K562 (cell line): Measurements from ENCODE around the gene PYGB. TPM values are rescaled to one million over a fixed set of nuclear protein-coding genes. Genes with fewer than 3 reads are reported as not detected.

Source experiments
- CBFA2T2 ChIP-seq: fragments of 450-650 bp; conservative IDR thresholded peaks from 2 replicates; pipeline ENCODE4 v1.6.1; 2017; ENCODE audit warnings: mild to moderate bottlenecking
- CBX1 ChIP-seq: sonication (generic); IDR thresholded peaks from 2 replicates; pipeline ENCODE4 v1.6.1; 2016; ENCODE audit warnings: antibody characterized with exemption, low read depth, mild to moderate bottlenecking
- CXXC5 ChIP-seq: fragments of 250-450 bp; sonication (Bioruptor Pico); IDR thresholded peaks from 2 replicates; pipeline ENCODE4 v1.8.0; 2022; ENCODE audit warnings: inconsistent platforms, mild to moderate bottlenecking, moderate library complexity
- FOXA3 ChIP-seq, 2 experiments: fragments of 450-650 bp in 1 of 2; sonication (generic) in 1 of 2; formaldehyde crosslinking; IDR thresholded peaks in 1 of 2; conservative IDR thresholded peaks in 1 of 2; 2 replicates each; pipeline versions ENCODE4 v1.4.0 to v1.8.0; 2020 to 2022; ENCODE audit warnings: mild to moderate bottlenecking in 2 of 2, missing genetic modification reagents in 1 of 2
- GABPA ChIP-seq: fragments of 200-800 bp; sonication (Bioruptor generic); conservative IDR thresholded peaks from 2 replicates; pipeline ENCODE4 v1.6.1; 2016; ENCODE audit warnings: low read depth, missing genetic modification characterization, missing compliant biosample characterization
- KLF16 ChIP-seq: IDR thresholded peaks from 2 replicates; pipeline ENCODE4 v1.6.1; 2016; ENCODE audit warnings: antibody characterized with exemption
- NRF1 ChIP-seq, 2 experiments: fragments of 450-650 bp; IDR thresholded peaks in 1 of 2; conservative IDR thresholded peaks in 1 of 2; 2 replicates each; pipeline ENCODE4 v1.6.1; 2014; ENCODE audit warnings: mild to moderate bottlenecking in 2 of 2
- PRMT5 ChIP-seq: sonication (generic); formaldehyde crosslinking; IDR thresholded peaks from 2 replicates; pipeline ENCODE4 v1.5.0; 2020; ENCODE audit warnings: missing genetic modification reagents
- RBBP5 ChIP-seq: fragments of 200-600 bp; sonication (generic); IDR thresholded peaks from 2 replicates; pipeline ENCODE4 v1.6.1; 2012; ENCODE audit warnings: borderline replicate concordance, mild to moderate bottlenecking, low read length, control low read depth, inconsistent platforms; ENCODE audit not compliant: insufficient read depth, poor library complexity, severe bottlenecking
- TEAD2 ChIP-seq: fragments of 450-650 bp; IDR thresholded peaks from 2 replicates; pipeline ENCODE4 v1.6.1; 2016; ENCODE audit warnings: missing genetic modification characterization, control low read depth, missing compliant biosample characterization
- TFAP4 ChIP-seq: sonication (generic); formaldehyde crosslinking; IDR thresholded peaks from 2 replicates; pipeline ENCODE4 v1.8.0; 2022; ENCODE audit warnings: missing genetic modification reagents, mild to moderate bottlenecking, moderate library complexity, borderline replicate concordance
- ZKSCAN1 ChIP-seq: fragments of 150-350 bp; IDR thresholded peaks from 2 replicates; pipeline ENCODE4 v1.6.1; 2016; ENCODE audit warnings: low read depth, low read length
- ZNF12 ChIP-seq: sonication (generic); formaldehyde crosslinking; IDR thresholded peaks from 2 replicates; pipeline ENCODE4 v1.4.0; 2020; ENCODE audit warnings: mild to moderate bottlenecking, missing genetic modification reagents
- ZNF511 ChIP-seq: sonication (generic); formaldehyde crosslinking; IDR thresholded peaks from 2 replicates; pipeline ENCODE4 v1.8.0; 2022; ENCODE audit warnings: mild to moderate bottlenecking, missing genetic modification reagents
- polyA plus RNA-seq, 8 experiments: library from polyadenylated mRNA; depleted of rRNA in 4 of 8; stranded (reverse) in 5 of 8; unstranded in 3 of 8; fragments of >200 nt; fragmentation: Nextera tagmentation in 2 of 8; fragmentation: Illumina TruSeq in 1 of 8; extraction: Ambion mirVana in 2 of 8; extraction: Trizol in 1 of 8; gene quantifications; 2 replicates each; pipeline versions ENCODE4 v1.2.1 to v1.2.3, GENCODE V29; 2011 to 2014; ENCODE audit warnings: inconsistent platforms in 1 of 8, missing spikeins in 1 of 8
- total RNA-seq, 7 experiments: library from RNA; depleted of rRNA in 6 of 7; stranded (reverse); fragments of >200 nt in 6 of 7; fragmentation: Illumina TruSeq in 2 of 7; extraction: Trizol in 2 of 7; gene quantifications; 2 replicates each; pipeline versions ENCODE4 v1.2.1 to v1.2.3, GENCODE V29; 2011 to 2021; ENCODE audit warnings: low replicate concordance in 1 of 7
- TF ChIP-seq, protein P1 (sequence below): sonication (generic); formaldehyde crosslinking; IDR thresholded peaks from 2 replicates; pipeline ENCODE4 v1.8.1; 2023; ENCODE audit warnings: mild to moderate bottlenecking, missing genetic modification reagents
- TF ChIP-seq, protein P2 (sequence below), 2 experiments: fragments of 450-650 bp; IDR thresholded peaks; 2 replicates each; pipeline ENCODE4 v1.6.1; 2018; ENCODE audit warnings: mild to moderate bottlenecking in 2 of 2, low read depth in 1 of 2; ENCODE audit not compliant: partially characterized antibody in 2 of 2
- TF ChIP-seq, protein P3 (sequence below): fragments of 450-650 bp; IDR thresholded peaks from 2 replicates; pipeline ENCODE4 v1.6.1; 2016; ENCODE audit warnings: missing biosample characterization, missing genetic modification characterization

The PYGB gene
- total and polyA plus RNA-seq, 9 of the 15 experiments (the other 6 are each of a cell fraction or from before 2014, with no cell fraction given), result 0.34 to 18.0 (median 9.8) TPM

DNA sequence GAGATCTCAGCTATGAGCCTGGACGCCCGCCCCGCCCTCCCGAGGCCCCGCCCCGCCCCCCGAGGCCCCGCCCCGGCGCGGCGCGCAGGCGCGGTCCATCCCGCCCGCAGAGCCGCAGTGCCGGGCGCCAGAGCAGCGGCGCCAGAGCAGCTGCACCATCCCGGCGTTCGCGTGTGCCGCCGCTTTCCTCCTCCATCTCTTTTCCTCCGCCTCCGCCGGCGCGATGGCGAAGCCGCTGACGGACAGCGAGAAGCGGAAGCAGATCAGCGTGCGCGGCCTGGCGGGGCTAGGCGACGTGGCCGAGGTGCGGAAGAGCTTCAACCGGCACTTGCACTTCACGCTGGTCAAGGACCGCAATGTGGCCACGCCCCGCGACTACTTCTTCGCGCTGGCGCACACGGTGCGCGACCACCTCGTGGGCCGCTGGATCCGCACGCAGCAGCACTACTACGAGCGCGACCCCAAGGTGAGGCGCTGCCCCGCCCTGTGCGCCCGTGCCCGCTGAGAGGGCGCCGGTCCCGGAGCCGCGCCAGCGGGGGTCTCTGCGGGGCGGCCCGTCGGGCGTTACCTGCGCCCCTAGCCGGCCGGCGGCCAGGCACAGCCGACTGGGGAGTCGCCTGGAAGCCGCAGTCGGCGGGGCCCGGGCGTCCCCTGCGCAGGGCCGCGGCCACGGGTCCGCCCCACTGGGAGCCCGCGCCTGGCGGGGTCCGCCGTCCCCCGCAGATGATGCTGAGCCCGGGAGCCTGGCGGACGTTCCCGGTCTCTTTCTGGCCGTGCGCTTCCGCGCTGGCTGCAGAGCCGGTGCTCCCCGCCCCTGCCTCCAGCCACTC is at the start of gene PYGB (continued):
- TF ChIP-seq, protein P1, sequence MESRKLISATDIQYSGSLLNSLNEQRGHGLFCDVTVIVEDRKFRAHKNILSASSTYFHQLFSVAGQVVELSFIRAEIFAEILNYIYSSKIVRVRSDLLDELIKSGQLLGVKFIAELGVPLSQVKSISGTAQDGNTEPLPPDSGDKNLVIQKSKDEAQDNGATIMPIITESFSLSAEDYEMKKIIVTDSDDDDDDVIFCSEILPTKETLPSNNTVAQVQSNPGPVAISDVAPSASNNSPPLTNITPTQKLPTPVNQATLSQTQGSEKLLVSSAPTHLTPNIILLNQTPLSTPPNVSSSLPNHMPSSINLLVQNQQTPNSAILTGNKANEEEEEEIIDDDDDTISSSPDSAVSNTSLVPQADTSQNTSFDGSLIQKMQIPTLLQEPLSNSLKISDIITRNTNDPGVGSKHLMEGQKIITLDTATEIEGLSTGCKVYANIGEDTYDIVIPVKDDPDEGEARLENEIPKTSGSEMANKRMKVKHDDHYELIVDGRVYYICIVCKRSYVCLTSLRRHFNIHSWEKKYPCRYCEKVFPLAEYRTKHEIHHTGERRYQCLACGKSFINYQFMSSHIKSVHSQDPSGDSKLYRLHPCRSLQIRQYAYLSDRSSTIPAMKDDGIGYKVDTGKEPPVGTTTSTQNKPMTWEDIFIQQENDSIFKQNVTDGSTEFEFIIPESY (CRISPR knock-in tag), result 0 out of 2 replicates have a peak, but pooled peaks have one; percentile 7
- TF ChIP-seq ZNF511 (CRISPR knock-in tag), result peak; percentile 38; the same call in 1 of the 2 replicates
- TF ChIP-seq TFAP4 (CRISPR knock-in tag), result peak; percentile 39; the same call in 1 of the 2 replicates
- no peak for TF ChIP-seq FOXA3 (CRISPR knock-in tag; conservative IDR thresholded peaks at IDR 0.05 in 1 of 2, IDR thresholded peaks at IDR 0.05 in 1 of 2)
- TF ChIP-seq, protein P2, sequence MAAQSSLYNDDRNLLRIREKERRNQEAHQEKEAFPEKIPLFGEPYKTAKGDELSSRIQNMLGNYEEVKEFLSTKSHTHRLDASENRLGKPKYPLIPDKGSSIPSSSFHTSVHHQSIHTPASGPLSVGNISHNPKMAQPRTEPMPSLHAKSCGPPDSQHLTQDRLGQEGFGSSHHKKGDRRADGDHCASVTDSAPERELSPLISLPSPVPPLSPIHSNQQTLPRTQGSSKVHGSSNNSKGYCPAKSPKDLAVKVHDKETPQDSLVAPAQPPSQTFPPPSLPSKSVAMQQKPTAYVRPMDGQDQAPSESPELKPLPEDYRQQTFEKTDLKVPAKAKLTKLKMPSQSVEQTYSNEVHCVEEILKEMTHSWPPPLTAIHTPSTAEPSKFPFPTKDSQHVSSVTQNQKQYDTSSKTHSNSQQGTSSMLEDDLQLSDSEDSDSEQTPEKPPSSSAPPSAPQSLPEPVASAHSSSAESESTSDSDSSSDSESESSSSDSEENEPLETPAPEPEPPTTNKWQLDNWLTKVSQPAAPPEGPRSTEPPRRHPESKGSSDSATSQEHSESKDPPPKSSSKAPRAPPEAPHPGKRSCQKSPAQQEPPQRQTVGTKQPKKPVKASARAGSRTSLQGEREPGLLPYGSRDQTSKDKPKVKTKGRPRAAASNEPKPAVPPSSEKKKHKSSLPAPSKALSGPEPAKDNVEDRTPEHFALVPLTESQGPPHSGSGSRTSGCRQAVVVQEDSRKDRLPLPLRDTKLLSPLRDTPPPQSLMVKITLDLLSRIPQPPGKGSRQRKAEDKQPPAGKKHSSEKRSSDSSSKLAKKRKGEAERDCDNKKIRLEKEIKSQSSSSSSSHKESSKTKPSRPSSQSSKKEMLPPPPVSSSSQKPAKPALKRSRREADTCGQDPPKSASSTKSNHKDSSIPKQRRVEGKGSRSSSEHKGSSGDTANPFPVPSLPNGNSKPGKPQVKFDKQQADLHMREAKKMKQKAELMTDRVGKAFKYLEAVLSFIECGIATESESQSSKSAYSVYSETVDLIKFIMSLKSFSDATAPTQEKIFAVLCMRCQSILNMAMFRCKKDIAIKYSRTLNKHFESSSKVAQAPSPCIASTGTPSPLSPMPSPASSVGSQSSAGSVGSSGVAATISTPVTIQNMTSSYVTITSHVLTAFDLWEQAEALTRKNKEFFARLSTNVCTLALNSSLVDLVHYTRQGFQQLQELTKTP (IDR thresholded peaks at IDR 0.05; ENCODE audit: low read depth in 1 of 2, partially characterized antibody in 2 of 2), result no peak
- peak; percentile 64 for TF ChIP-seq RBBP5
- TF ChIP-seq CBFA2T2, result no peak
- TF ChIP-seq ZNF12 (CRISPR knock-in tag), result 0 out of 2 replicates have a peak, but pooled peaks have one; percentile 29
- peak; percentile 77 to 83 for TF ChIP-seq NRF1 (conservative IDR thresholded peaks at IDR 0.05 in 1 of 2, IDR thresholded peaks at IDR 0.05 in 1 of 2)
- TF ChIP-seq GABPA (tag), result peak; percentile 56
- no peak for TF ChIP-seq TEAD2 (tag)
- TF ChIP-seq, protein P3, sequence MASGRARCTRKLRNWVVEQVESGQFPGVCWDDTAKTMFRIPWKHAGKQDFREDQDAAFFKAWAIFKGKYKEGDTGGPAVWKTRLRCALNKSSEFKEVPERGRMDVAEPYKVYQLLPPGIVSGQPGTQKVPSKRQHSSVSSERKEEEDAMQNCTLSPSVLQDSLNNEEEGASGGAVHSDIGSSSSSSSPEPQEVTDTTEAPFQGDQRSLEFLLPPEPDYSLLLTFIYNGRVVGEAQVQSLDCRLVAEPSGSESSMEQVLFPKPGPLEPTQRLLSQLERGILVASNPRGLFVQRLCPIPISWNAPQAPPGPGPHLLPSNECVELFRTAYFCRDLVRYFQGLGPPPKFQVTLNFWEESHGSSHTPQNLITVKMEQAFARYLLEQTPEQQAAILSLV (tag), result no peak
- peak; percentile 81 for TF ChIP-seq CXXC5
- 0 out of 2 replicates have a peak, but pooled peaks have one; percentile 63 for TF ChIP-seq ZKSCAN1
- TF ChIP-seq KLF16, result no peak
- 0 out of 2 replicates have a peak, but pooled peaks have one; percentile 49 for TF ChIP-seq CBX1
- TF ChIP-seq PRMT5 (CRISPR knock-in tag), result no peak
